Gastrocnemius medialis (tissue), 4 donors: ENCODE data around the gene NEB.
"Not testable (repeated sequence)": the region's sequence is repeated elsewhere in the genome, so short reads cannot be mapped to it uniquely, and the experiment has no call there.

Source experiments
- POLR2A ChIP-seq, 2 donors: fragments of 450-650 bp; IDR thresholded peaks; one replicate each; pipeline ENCODE4 v1.6.1; 2017; ENCODE audit warnings: antibody characterized with exemption in 2 of 2, mild to moderate bottlenecking in 2 of 2, moderate library complexity in 2 of 2
- TF ChIP-seq, protein P1 (sequence below), 5 experiments: fragments of 450-650 bp in 3 of 5; fragments of 200-600 bp in 2 of 5; sonication (generic) in 2 of 5; IDR thresholded peaks in 4 of 5; conservative IDR thresholded peaks in 1 of 5; 1 replicate in 4 of 5; 2 replicates in 1 of 5; pipeline ENCODE4 v1.5.1; 2016 to 2019; ENCODE audit warnings: antibody characterized with exemption in 5 of 5, mild to moderate bottlenecking in 3 of 5, moderate library complexity in 3 of 5

DNA sequence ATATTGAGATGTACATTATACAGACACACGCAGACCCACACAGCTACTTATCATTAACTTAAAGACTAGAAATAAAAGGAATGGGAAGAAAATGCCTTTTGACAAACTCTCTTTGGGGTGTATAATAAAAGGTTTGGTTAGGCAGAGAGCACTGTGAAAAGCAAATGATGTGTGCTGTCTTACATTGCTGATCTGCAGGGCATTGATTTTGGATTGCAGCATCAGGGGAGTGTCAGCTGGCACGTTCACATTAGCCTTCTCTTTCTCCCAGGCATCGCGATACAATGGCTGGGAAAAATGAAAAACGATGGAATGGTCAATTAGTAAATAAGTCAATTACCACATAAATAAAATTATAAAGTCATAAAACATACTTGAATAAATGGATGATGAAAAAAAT lies 153.0 kb downstream of the NEB start:
- TF ChIP-seq, protein P1, sequence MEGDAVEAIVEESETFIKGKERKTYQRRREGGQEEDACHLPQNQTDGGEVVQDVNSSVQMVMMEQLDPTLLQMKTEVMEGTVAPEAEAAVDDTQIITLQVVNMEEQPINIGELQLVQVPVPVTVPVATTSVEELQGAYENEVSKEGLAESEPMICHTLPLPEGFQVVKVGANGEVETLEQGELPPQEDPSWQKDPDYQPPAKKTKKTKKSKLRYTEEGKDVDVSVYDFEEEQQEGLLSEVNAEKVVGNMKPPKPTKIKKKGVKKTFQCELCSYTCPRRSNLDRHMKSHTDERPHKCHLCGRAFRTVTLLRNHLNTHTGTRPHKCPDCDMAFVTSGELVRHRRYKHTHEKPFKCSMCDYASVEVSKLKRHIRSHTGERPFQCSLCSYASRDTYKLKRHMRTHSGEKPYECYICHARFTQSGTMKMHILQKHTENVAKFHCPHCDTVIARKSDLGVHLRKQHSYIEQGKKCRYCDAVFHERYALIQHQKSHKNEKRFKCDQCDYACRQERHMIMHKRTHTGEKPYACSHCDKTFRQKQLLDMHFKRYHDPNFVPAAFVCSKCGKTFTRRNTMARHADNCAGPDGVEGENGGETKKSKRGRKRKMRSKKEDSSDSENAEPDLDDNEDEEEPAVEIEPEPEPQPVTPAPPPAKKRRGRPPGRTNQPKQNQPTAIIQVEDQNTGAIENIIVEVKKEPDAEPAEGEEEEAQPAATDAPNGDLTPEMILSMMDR (IDR thresholded peaks at IDR 0.05 in 4 of 5, conservative IDR thresholded peaks at IDR 0.05 in 1 of 5): not testable (repeated sequence)
- not testable (repeated sequence) for TF ChIP-seq POLR2A (IDR thresholded peaks at IDR 0.05)
